ENCODE measurements around the gene PRSS12.

GRCh38 chr4:118327554-118328241 is 25.1 kb downstream of the PRSS12 start:
- TF ChIP-seq MYC (IDR thresholded peaks at IDR 0.05; ENCODE audit: low read depth, low read length) (no peak), POLR2A (IDR thresholded peaks at IDR 0.05; ENCODE audit: low read depth, low read length) (no peak)
- TF ChIP-seq, protein P1, sequence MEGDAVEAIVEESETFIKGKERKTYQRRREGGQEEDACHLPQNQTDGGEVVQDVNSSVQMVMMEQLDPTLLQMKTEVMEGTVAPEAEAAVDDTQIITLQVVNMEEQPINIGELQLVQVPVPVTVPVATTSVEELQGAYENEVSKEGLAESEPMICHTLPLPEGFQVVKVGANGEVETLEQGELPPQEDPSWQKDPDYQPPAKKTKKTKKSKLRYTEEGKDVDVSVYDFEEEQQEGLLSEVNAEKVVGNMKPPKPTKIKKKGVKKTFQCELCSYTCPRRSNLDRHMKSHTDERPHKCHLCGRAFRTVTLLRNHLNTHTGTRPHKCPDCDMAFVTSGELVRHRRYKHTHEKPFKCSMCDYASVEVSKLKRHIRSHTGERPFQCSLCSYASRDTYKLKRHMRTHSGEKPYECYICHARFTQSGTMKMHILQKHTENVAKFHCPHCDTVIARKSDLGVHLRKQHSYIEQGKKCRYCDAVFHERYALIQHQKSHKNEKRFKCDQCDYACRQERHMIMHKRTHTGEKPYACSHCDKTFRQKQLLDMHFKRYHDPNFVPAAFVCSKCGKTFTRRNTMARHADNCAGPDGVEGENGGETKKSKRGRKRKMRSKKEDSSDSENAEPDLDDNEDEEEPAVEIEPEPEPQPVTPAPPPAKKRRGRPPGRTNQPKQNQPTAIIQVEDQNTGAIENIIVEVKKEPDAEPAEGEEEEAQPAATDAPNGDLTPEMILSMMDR (IDR thresholded peaks at IDR 0.05; ENCODE audit: extremely low read depth in 1 of 2, insufficient read depth in 1 of 2, low read depth in 1 of 2, low read length in 2 of 2) = no peak

Measured in endothelial cell of umbilical vein (primary cell).